T1000 (cell line): ENCODE results near the gene SMAP1.

ENCODE experiments used
- DNase-seq: peaks from one replicate; lab custom pipeline; 2025; ENCODE audit warnings: mixed read lengths; lab: John Stamatoyannopoulos, UW

The SMAP1 gene

GRCh38 chr6:70684794-70685493 is 17.3 kb downstream of the SMAP1 start:
- no peak for DNase-seq

GRCh38 chr6:70685494-70686180 is 18.0 kb downstream of the SMAP1 start:
- DNase-seq, result no peak

GRCh38 chr6:70686548-70687133 is 19.0 kb downstream of the SMAP1 start:
- DNase-seq, result no peak

GRCh38 chr6:70693887-70694286 is 26.2 kb downstream of the SMAP1 start:
- no peak for DNase-seq

- no peak for DNase-seq
Observed at GRCh38 chr6:70694371-70694770, 26.7 kb downstream of the SMAP1 start.

- no peak for DNase-seq
Observed at GRCh38 chr6:70700922-70701876, 33.5 kb downstream of the SMAP1 start.

- DNase-seq, result no peak
Observed at GRCh38 chr6:70705772-70706171, 38.1 kb downstream of the SMAP1 start.

- no peak for DNase-seq
Observed at GRCh38 chr6:70706491-70707123, 38.9 kb downstream of the SMAP1 start.

GRCh38 chr6:70707893-70708292 is 40.2 kb downstream of the SMAP1 start:
- DNase-seq, result no peak

- no peak for DNase-seq
Observed at GRCh38 chr6:70708448-70708847, 40.8 kb downstream of the SMAP1 start.

GRCh38 chr6:70709826-70710225 is 42.1 kb downstream of the SMAP1 start:
- DNase-seq, result no peak

GRCh38 chr6:70714716-70715257 is 47.1 kb downstream of the SMAP1 start:
- DNase-seq, result no peak

- no peak for DNase-seq
Observed at GRCh38 chr6:70717038-70717801, 49.5 kb downstream of the SMAP1 start.

- no peak for DNase-seq
Observed at GRCh38 chr6:70724524-70724923, 56.8 kb downstream of the SMAP1 start.

- no peak for DNase-seq
Observed at GRCh38 chr6:70725817-70726415, 58.2 kb downstream of the SMAP1 start.

- DNase-seq, result no peak
Observed at GRCh38 chr6:70734381-70734780, 66.7 kb downstream of the SMAP1 start.

- no peak for DNase-seq
Observed at GRCh38 chr6:70734979-70735378, 67.3 kb downstream of the SMAP1 start.

- no peak for DNase-seq
Observed at GRCh38 chr6:70735513-70735912, 67.8 kb downstream of the SMAP1 start.

- DNase-seq, result no peak
Observed at GRCh38 chr6:70738028-70738427, 70.3 kb downstream of the SMAP1 start.

- no peak for DNase-seq
Observed at GRCh38 chr6:70739534-70739933, 71.9 kb downstream of the SMAP1 start.
